HCT116 (cell line): ENCODE measurements around the gene CFAP53. TPM values are rescaled to one million over a fixed set of nuclear protein-coding genes. Genes with fewer than 3 reads are reported as not detected.

Source experiments
- ATAC-seq: fragments of 200-7000 bp; cut with Tn5 transposase; 2 replicates; pipeline ENCODE4 v1.9.1; 2020; ENCODE audit warnings: mild to moderate bottlenecking, moderate library complexity
- BruUV-seq: library from RNA; stranded (reverse); fragments of 400-500 nt; replicated peaks from 2 replicates; lab custom pipeline; 2021; lab: Mats Ljungman, UMichigan
- CTCF ChIA-PET: fragments of 300-600 bp; sonication (Branson Sonifier 250); formaldehyde crosslinking; loops from one replicate; lab custom pipeline; 2021; ENCODE audit warnings: antibody characterized with exemption; lab: Charles Lee
- POLR2A ChIA-PET: fragments of 300-600, 350-600 bp; sonication (Branson Sonifier 250); formaldehyde crosslinking; loops from one replicate; lab custom pipeline; 2021; ENCODE audit warnings: antibody characterized with exemption; lab: Charles Lee
- RAD21 ChIA-PET, 2 experiments: fragments of 300-600 bp; sonication (Branson Sonifier 250); formaldehyde crosslinking; loops; one replicate each; lab custom pipeline; 2023; ENCODE audit warnings: low total read pairs in 2 of 2; ENCODE audit not compliant: uncharacterized antibody in 2 of 2, unreplicated experiment in 2 of 2, low non-redundant PET in 1 of 2; lab: Charles Lee
- DNase-seq: peaks from one replicate; pipeline ENCODE4 v3.0.0-alpha.2; 2010; ENCODE audit warnings: low read depth, low spot score
- H2AFZ ChIP-seq: fragments of 200-600 bp; shearing (Covaris generic), sonication (generic); 2 replicates; pipeline ENCODE4 v1.6.1; 2017; ENCODE audit warnings: low read depth, mixed run types, mixed read lengths, antibody characterized with exemption, low read length; ENCODE audit not compliant: poor library complexity, severe bottlenecking
- H3K27ac ChIP-seq: 2 replicates; pipeline ENCODE4 v1.5.1; 2012; ENCODE audit warnings: low read depth, low read length
- H3K27me3 ChIP-seq: fragments of 200-600 bp; sonication (generic); 2 replicates; pipeline ENCODE4 v1.6.1; 2016; ENCODE audit warnings: mixed run types, low read length, mixed read lengths; ENCODE audit not compliant: insufficient read depth
- H3K36me3 ChIP-seq, 2 experiments: fragments of 200-500 bp in 1 of 2; fragments of 200-600 bp in 1 of 2; sonication (Bioruptor generic) in 1 of 2; sonication (generic) in 1 of 2; 2 replicates each; pipeline versions ENCODE4 v1.5.1 to v1.6.1; 2014 to 2016; ENCODE audit warnings: low read length in 2 of 2, inconsistent platforms in 1 of 2, mixed read lengths in 1 of 2, mixed run types in 1 of 2; ENCODE audit not compliant: insufficient read depth in 2 of 2, control insufficient read depth in 1 of 2
- H3K4me1 ChIP-seq, 2 experiments: fragments of 200-600 bp in 1 of 2; sonication (generic) in 1 of 2; 2 replicates each; pipeline versions ENCODE4 v1.5.1 to v1.6.1; 2012 to 2017; ENCODE audit warnings: low read length in 2 of 2, inconsistent platforms in 1 of 2, mild to moderate bottlenecking in 1 of 2, mixed read lengths in 1 of 2, mixed run types in 1 of 2, moderate library complexity in 1 of 2; ENCODE audit not compliant: insufficient read depth in 2 of 2, control insufficient read depth in 1 of 2
- H3K4me2 ChIP-seq: fragments of 200-600 bp; sonication (generic); 2 replicates; pipeline ENCODE4 v1.6.1; 2017; ENCODE audit warnings: mixed run types, low read length, mixed read lengths
- H3K4me3 ChIP-seq, 2 experiments: fragments of 200-600 bp in 1 of 2; sonication (generic) in 1 of 2; replicated peaks in 1 of 2; 2 replicates each; pipeline ENCODE4 v1.5.1; 2011 to 2016; ENCODE audit warnings: low read length in 2 of 2, control low read depth in 1 of 2, low read depth in 1 of 2, mild to moderate bottlenecking in 1 of 2, mixed read lengths in 1 of 2, mixed run types in 1 of 2
- H3K79me2 ChIP-seq: fragments of 200-600 bp; sonication (generic); 2 replicates; pipeline ENCODE4 v1.6.1; 2017; ENCODE audit warnings: mild to moderate bottlenecking, mixed run types, low read length, moderate library complexity, mixed read lengths; ENCODE audit not compliant: insufficient read depth
- H3K9ac ChIP-seq: fragments of 200-600 bp; sonication (generic); 2 replicates; pipeline ENCODE4 v1.6.1; 2016; ENCODE audit warnings: low read length, mixed read lengths
- H3K9me2 ChIP-seq: fragments of 200-600 bp; sonication (generic), shearing (Covaris generic); 2 replicates; pipeline ENCODE4 v1.6.1; 2017; ENCODE audit warnings: mixed run types, mild to moderate bottlenecking, moderate library complexity; ENCODE audit not compliant: insufficient read depth
- H3K9me3 ChIP-seq, 2 experiments: fragments of 200-500 bp in 1 of 2; fragments of 200-600 bp in 1 of 2; sonication (Bioruptor generic) in 1 of 2; sonication (generic) in 1 of 2; 2 replicates each; pipeline ENCODE4 v1.6.1; 2014 to 2017; ENCODE audit warnings: low read length in 2 of 2, mixed read lengths in 2 of 2, inconsistent platforms in 1 of 2, low read depth in 1 of 2, mild to moderate bottlenecking in 1 of 2, mixed run types in 1 of 2, moderate library complexity in 1 of 2; ENCODE audit not compliant: control insufficient read depth in 1 of 2, insufficient read depth in 1 of 2
- H4K20me1 ChIP-seq: fragments of 200-600 bp; sonication (generic), shearing (Covaris generic); 2 replicates; pipeline ENCODE4 v1.6.1; 2017; ENCODE audit warnings: mixed run types, mild to moderate bottlenecking, moderate library complexity; ENCODE audit not compliant: insufficient read depth
- ELF1 ChIP-seq: IDR thresholded peaks from 2 replicates; pipeline ENCODE4 v1.6.1; 2012; ENCODE audit warnings: low read depth, borderline replicate concordance
- EZH2phosphoT487 ChIP-seq: fragments of 200-600 bp; IDR thresholded peaks from 2 replicates; pipeline ENCODE4 v1.6.1; 2018; ENCODE audit warnings: antibody characterized with exemption, borderline replicate concordance
- FOSL1 ChIP-seq: IDR thresholded peaks from 2 replicates; pipeline ENCODE4 v1.6.1; 2012; ENCODE audit warnings: low read depth
- RAD21 ChIP-seq: IDR thresholded peaks from 2 replicates; pipeline ENCODE4 v1.6.1; 2012; ENCODE audit warnings: low read depth, mild to moderate bottlenecking
- SP1 ChIP-seq: IDR thresholded peaks from 2 replicates; pipeline ENCODE4 v1.6.1; 2012; ENCODE audit warnings: low read depth
- TCF7L2 ChIP-seq: IDR thresholded peaks from 2 replicates; pipeline ENCODE4 v1.7.0; 2011; ENCODE audit warnings: borderline replicate concordance, inconsistent platforms; ENCODE audit not compliant: insufficient read depth, insufficient read length; ENCODE audit errors: extremely low read depth
- ZNF274 ChIP-seq: fragments of 200-500 bp; sonication (Bioruptor generic); IDR thresholded peaks from 2 replicates; pipeline ENCODE4 v1.6.1; 2014; ENCODE audit warnings: mild to moderate bottlenecking, low read depth, low read length, inconsistent platforms
- intact Hi-C: fragments of 100-400 bp; cut with micrococcal nuclease; formaldehyde crosslinking; loops from 2 replicates; pipeline ENCODE4 v1.10.0; 2022
- total RNA-seq: library from RNA; stranded (reverse); gene quantifications from one replicate; pipeline ENCODE4 v1.2.1, GENCODE V29; 2021; ENCODE audit not compliant: unreplicated experiment
- TF ChIP-seq, protein P1 (sequence below): IDR thresholded peaks from 2 replicates; pipeline ENCODE4 v1.6.1; 2011; ENCODE audit warnings: mild to moderate bottlenecking, low read length, moderate library complexity; ENCODE audit not compliant: insufficient replicate concordance; ENCODE audit errors: extremely low read depth
- TF ChIP-seq, protein P2 (sequence below), 3 experiments: fragments of 200-600 bp in 1 of 3; sonication (generic) in 1 of 3; IDR thresholded peaks in 2 of 3; conservative IDR thresholded peaks in 1 of 3; 2 replicates each; pipeline ENCODE4 v1.5.1; 2012 to 2017; ENCODE audit warnings: low read depth in 2 of 3, low read length in 2 of 3, antibody characterized with exemption in 1 of 3, borderline replicate concordance in 1 of 3, control low read depth in 1 of 3, mild to moderate bottlenecking in 1 of 3, mixed read lengths in 1 of 3, mixed run types in 1 of 3, moderate library complexity in 1 of 3; ENCODE audit not compliant: insufficient read depth in 1 of 3
- TF ChIP-seq, protein P3 (sequence below): IDR thresholded peaks from 2 replicates; pipeline ENCODE4 v1.6.1; 2012; ENCODE audit warnings: low read depth

Gene CFAP53
- total RNA-seq, 1 experiment from 2014 or later, result 1.1 TPM

DNA sequence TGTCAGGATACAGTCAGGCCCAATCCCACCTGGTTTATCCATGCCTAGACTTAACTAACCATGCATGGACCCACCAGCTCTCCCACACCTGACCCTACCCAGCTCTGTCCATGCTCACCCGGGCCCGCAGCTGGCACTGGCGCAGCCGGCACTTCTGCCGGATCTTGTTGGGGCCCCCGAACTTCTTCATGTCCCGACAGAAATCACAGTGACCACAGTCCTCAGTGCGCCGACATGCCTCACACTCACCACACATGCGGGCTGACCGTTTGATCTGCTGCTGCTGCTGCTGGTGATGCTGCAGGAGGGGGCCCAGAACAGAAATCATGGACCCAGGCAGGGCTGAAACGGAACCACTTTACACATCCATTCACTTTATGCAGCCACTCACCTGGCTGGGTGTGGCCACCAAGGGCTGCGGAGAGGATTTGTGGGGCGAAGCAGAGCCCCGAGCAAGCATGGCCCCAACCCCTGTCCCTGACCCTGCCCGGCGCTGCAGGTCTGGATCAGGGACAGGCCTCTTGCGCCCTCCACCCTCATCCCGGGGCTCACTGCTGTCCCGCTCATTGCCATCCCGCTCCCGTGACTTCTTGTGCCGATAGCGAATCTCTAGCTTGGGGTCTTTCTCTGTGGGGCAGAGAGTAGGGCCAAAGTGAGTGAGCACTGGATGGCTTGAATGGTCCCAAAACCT, 19.5 kb upstream of the CFAP53 start:
- ChIA-PET RAD21 (no interaction called here), CTCF (interaction anchor here (1.0 kb wide), 1 partner anchor 82 kb away, joined by 4 read pairs; no protein-coding TSS in a partner anchor), POLR2A (no interaction called here)
- Histone ChIP-seq H3K36me3 (peaks cover 4 to 34% of the 10 kb centered on the region in 2 experiments; a peak in 3 of 4 replicates), H3K4me1 (peaks cover 5 to 31% of the 10 kb centered on the region in 2 experiments; a peak in 3 of 4 replicates), H3K79me2 (peaks cover 27% of the 10 kb centered on the region), H3K9me2 (no peaks in the 10 kb centered on the region), H3K4me3 (peak overlapping the region; percentile 83 to 97), H3K9ac (peak overlapping the region; percentile 89; the same call in 1 of the 2 replicates), H3K4me2 (peak overlapping the region; percentile 89), H4K20me1 (no peaks in the 10 kb centered on the region), H3K9me3 (no peaks in the 10 kb centered on the region), H3K27ac (peak overlapping the region; percentile 33; the same call in 1 of the 2 replicates), H3K27me3 (no peaks in the 10 kb centered on the region), H2AFZ (no peak overlapping the region)
- TF ChIP-seq, protein P1, sequence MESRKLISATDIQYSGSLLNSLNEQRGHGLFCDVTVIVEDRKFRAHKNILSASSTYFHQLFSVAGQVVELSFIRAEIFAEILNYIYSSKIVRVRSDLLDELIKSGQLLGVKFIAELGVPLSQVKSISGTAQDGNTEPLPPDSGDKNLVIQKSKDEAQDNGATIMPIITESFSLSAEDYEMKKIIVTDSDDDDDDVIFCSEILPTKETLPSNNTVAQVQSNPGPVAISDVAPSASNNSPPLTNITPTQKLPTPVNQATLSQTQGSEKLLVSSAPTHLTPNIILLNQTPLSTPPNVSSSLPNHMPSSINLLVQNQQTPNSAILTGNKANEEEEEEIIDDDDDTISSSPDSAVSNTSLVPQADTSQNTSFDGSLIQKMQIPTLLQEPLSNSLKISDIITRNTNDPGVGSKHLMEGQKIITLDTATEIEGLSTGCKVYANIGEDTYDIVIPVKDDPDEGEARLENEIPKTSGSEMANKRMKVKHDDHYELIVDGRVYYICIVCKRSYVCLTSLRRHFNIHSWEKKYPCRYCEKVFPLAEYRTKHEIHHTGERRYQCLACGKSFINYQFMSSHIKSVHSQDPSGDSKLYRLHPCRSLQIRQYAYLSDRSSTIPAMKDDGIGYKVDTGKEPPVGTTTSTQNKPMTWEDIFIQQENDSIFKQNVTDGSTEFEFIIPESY, result no peak
- TF ChIP-seq EZH2phosphoT487 (no peak), TCF7L2 (no peak), FOSL1 (no peak), RAD21 (no peak), ELF1 (no peak), ZNF274 (no peak), SP1 (no peak)
- TF ChIP-seq, protein P2, sequence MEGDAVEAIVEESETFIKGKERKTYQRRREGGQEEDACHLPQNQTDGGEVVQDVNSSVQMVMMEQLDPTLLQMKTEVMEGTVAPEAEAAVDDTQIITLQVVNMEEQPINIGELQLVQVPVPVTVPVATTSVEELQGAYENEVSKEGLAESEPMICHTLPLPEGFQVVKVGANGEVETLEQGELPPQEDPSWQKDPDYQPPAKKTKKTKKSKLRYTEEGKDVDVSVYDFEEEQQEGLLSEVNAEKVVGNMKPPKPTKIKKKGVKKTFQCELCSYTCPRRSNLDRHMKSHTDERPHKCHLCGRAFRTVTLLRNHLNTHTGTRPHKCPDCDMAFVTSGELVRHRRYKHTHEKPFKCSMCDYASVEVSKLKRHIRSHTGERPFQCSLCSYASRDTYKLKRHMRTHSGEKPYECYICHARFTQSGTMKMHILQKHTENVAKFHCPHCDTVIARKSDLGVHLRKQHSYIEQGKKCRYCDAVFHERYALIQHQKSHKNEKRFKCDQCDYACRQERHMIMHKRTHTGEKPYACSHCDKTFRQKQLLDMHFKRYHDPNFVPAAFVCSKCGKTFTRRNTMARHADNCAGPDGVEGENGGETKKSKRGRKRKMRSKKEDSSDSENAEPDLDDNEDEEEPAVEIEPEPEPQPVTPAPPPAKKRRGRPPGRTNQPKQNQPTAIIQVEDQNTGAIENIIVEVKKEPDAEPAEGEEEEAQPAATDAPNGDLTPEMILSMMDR (IDR thresholded peaks at IDR 0.05 in 2 of 3, conservative IDR thresholded peaks at IDR 0.05 in 1 of 3; ENCODE audit: borderline replicate concordance in 1 of 3, insufficient read depth in 1 of 3, low read depth in 2 of 3, low read length in 2 of 3), result no peak
- TF ChIP-seq, protein P3, sequence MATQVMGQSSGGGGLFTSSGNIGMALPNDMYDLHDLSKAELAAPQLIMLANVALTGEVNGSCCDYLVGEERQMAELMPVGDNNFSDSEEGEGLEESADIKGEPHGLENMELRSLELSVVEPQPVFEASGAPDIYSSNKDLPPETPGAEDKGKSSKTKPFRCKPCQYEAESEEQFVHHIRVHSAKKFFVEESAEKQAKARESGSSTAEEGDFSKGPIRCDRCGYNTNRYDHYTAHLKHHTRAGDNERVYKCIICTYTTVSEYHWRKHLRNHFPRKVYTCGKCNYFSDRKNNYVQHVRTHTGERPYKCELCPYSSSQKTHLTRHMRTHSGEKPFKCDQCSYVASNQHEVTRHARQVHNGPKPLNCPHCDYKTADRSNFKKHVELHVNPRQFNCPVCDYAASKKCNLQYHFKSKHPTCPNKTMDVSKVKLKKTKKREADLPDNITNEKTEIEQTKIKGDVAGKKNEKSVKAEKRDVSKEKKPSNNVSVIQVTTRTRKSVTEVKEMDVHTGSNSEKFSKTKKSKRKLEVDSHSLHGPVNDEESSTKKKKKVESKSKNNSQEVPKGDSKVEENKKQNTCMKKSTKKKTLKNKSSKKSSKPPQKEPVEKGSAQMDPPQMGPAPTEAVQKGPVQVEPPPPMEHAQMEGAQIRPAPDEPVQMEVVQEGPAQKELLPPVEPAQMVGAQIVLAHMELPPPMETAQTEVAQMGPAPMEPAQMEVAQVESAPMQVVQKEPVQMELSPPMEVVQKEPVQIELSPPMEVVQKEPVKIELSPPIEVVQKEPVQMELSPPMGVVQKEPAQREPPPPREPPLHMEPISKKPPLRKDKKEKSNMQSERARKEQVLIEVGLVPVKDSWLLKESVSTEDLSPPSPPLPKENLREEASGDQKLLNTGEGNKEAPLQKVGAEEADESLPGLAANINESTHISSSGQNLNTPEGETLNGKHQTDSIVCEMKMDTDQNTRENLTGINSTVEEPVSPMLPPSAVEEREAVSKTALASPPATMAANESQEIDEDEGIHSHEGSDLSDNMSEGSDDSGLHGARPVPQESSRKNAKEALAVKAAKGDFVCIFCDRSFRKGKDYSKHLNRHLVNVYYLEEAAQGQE, result no peak
- intact Hi-C loops, result loop anchor here (2.0 to 10.0 kb wide), 4 partner anchors 45 to 791 kb away; partner anchors contain the start of gene RPL17
- TSS peak; percentile 31 for BruUV-seq
- DNase-seq (no peak), ATAC-seq (no peak)
